MM.1S (cell line): ENCODE data around the gene HCN4.

ENCODE experiments used
- CTCF ChIP-seq: fragments of 300-600 bp; sonication (generic); IDR thresholded peaks from 2 replicates; pipeline ENCODE4 v1.5.1; 2016; ENCODE audit warnings: antibody characterized with exemption, low read length, mixed read lengths
- EZH2 ChIP-seq: fragments of 300-600 bp; sonication (generic); optimal IDR thresholded peaks from 2 replicates; pipeline ENCODE3; 2017; ENCODE audit warnings: low read depth, mild to moderate bottlenecking, antibody characterized with exemption, low read length, mixed read lengths
- EZH2phosphoT487 ChIP-seq: fragments of 300-600 bp; sonication (generic); IDR thresholded peaks from 2 replicates; pipeline ENCODE4 v1.6.1; 2018; ENCODE audit warnings: antibody characterized with exemption, low read length

- TF ChIP-seq CTCF (no peak), EZH2 (no peak), EZH2phosphoT487 (no peak)
These were observed 24.7 kb downstream of the HCN4 start for GRCh38 chr15:73344056-73344455.
